ENCODE data around the gene SINHCAF. TPM values are rescaled to one million over a fixed set of nuclear protein-coding genes. Genes with fewer than 3 reads are reported as not detected.

SINHCAF gene
- total RNA-seq, 6 experiments from 2014 or later, result 10.3 to 24.5 (median 16.0) TPM

DNA sequence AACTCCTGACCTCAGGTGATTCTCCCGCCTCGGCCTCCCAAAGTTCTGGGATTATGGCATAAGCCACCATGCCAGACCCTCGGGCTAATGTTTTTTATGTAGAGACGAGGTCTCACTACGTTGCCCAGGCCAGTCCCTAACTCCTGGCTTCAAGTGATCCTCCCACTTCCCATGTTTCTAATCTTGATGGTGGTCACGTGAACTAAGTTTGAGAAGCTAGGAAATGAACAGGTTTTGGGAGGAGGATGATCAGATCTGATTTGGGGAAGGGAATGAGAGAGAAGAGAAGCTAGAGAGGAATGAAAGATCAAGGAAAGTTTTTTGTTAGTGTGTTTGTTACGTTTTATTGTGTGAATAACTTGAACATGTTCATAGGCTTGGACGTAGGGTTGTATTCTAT is 17.2 kb upstream of the SINHCAF start:
- Mint-ChIP-seq H3K27ac (no peak overlapping the region), H3K4me1 (ENCODE audit: low read depth) (no peaks in the 10 kb centered on the region), H3K9me3 (no peaks in the 10 kb centered on the region), H3K27me3 (ENCODE audit: insufficient read depth) (peaks cover 9% of the 10 kb centered on the region), H3K36me3 (ENCODE audit: low read depth) (no peaks in the 10 kb centered on the region), H3K4me3 (no peak overlapping the region)
- no peak for DNase-seq
- TF ChIP-seq, protein P1, sequence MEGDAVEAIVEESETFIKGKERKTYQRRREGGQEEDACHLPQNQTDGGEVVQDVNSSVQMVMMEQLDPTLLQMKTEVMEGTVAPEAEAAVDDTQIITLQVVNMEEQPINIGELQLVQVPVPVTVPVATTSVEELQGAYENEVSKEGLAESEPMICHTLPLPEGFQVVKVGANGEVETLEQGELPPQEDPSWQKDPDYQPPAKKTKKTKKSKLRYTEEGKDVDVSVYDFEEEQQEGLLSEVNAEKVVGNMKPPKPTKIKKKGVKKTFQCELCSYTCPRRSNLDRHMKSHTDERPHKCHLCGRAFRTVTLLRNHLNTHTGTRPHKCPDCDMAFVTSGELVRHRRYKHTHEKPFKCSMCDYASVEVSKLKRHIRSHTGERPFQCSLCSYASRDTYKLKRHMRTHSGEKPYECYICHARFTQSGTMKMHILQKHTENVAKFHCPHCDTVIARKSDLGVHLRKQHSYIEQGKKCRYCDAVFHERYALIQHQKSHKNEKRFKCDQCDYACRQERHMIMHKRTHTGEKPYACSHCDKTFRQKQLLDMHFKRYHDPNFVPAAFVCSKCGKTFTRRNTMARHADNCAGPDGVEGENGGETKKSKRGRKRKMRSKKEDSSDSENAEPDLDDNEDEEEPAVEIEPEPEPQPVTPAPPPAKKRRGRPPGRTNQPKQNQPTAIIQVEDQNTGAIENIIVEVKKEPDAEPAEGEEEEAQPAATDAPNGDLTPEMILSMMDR (IDR thresholded peaks at IDR 0.05), result no peak

DNA sequence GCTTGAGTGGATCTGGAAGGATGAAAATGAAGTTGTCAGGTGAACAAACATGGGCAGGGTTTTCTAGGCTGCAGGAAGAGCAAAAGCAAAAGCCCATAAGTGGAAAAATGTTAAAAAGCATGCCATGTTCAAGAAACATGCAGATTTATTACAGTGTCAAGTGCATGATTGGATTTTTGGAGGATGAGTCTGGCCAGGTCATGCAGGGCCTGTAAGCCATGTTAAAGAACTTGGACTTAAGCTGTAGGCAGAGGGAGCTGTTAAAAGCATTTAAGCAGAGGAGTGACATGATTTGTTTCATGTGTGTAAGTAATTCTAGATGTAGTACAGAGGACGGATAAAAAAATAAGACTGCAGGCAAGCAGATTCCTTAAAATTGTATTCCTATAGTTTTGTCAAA is 16.3 kb upstream of the SINHCAF start:
- H3K27me3 Mint-ChIP-seq (ENCODE audit: insufficient read depth), result peaks cover 11% of the 10 kb centered on the region
- no peaks in the 10 kb centered on the region for H3K36me3 Mint-ChIP-seq (ENCODE audit: low read depth)
- H3K27ac Mint-ChIP-seq, result no peak overlapping the region
- no peaks in the 10 kb centered on the region for H3K9me3 Mint-ChIP-seq
- DNase-seq, result no peak
- H3K4me3 Mint-ChIP-seq, result no peak overlapping the region
- no peaks in the 10 kb centered on the region for H3K4me1 Mint-ChIP-seq (ENCODE audit: low read depth)
- TF ChIP-seq, protein P1 (IDR thresholded peaks at IDR 0.05), result no peak

- DNase-seq, result no peak
- no peaks in the 10 kb centered on the region for H3K36me3 Mint-ChIP-seq (ENCODE audit: low read depth)
- no peak overlapping the region for H3K27ac Mint-ChIP-seq
- no peaks in the 10 kb centered on the region for H3K9me3 Mint-ChIP-seq
- TF ChIP-seq, protein P1 (IDR thresholded peaks at IDR 0.05), result no peak
- H3K27me3 Mint-ChIP-seq (ENCODE audit: insufficient read depth), result peaks cover 18% of the 10 kb centered on the region
- H3K4me1 Mint-ChIP-seq (ENCODE audit: low read depth), result no peaks in the 10 kb centered on the region
- no peak overlapping the region for H3K4me3 Mint-ChIP-seq
These were observed 14.1 kb upstream of the SINHCAF start for GRCh38 chr12:31339831-31340622.

GRCh38 chr12:31337952-31338351 is 12.0 kb upstream of the SINHCAF start:
- Mint-ChIP-seq H3K27ac (no peak overlapping the region), H3K36me3 (ENCODE audit: low read depth) (no peaks in the 10 kb centered on the region), H3K4me1 (ENCODE audit: low read depth) (no peaks in the 10 kb centered on the region), H3K9me3 (no peaks in the 10 kb centered on the region), H3K27me3 (ENCODE audit: insufficient read depth) (peaks cover 18% of the 10 kb centered on the region), H3K4me3 (no peak overlapping the region)
- TF ChIP-seq, protein P1 (IDR thresholded peaks at IDR 0.05), result no peak
- DNase-seq, result no peak

DNA sequence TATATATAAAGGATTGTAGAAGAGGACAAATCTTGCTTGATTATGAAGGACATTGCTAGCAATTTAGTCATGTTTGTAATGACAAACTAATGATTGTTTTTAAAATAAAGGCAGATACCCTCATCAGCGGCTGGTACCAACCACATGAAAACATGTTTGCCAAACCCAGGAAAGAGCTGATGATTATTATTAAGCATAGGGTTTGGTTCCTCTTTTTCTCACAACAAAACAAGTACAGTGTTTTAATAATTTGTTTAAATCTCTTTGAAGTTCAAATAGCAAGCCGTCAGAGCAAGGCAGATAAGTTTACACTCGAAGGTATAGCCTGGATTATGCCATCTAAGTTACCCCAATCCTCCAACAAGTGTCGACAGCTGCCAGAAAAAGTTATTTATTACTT is 5.3 kb upstream of the SINHCAF start:
- no peak overlapping the region for H3K4me3 Mint-ChIP-seq
- H3K27ac Mint-ChIP-seq, result no peak overlapping the region
- peaks cover 12% of the 10 kb centered on the region for H3K27me3 Mint-ChIP-seq (ENCODE audit: insufficient read depth)
- H3K4me1 Mint-ChIP-seq (ENCODE audit: low read depth), result peaks cover 10% of the 10 kb centered on the region
- no peaks in the 10 kb centered on the region for H3K36me3 Mint-ChIP-seq (ENCODE audit: low read depth)
- H3K9me3 Mint-ChIP-seq, result no peaks in the 10 kb centered on the region
- TF ChIP-seq, protein P1 (IDR thresholded peaks at IDR 0.05), result no peak
- no peak for DNase-seq

Data from HFFc6 (cell line).